Esophagus muscularis mucosa (tissue), 3 donors: ENCODE measurements around the gene ZC2HC1B.

Source experiments
- CTCF ChIP-seq, 3 experiments: fragments of 200-600 bp in 2 of 3; fragments of 450-650 bp in 1 of 3; sonication (generic) in 2 of 3; IDR thresholded peaks; one replicate each; pipeline ENCODE4 v1.5.1; 2017 to 2019; ENCODE audit warnings: antibody characterized with exemption in 3 of 3, mild to moderate bottlenecking in 2 of 3, moderate library complexity in 1 of 3
- POLR2AphosphoS5 ChIP-seq, 2 donors: sonication (generic); formaldehyde crosslinking; IDR thresholded peaks; one replicate each; pipeline ENCODE4 v1.6.1; 2017; ENCODE audit warnings: antibody characterized with exemption in 2 of 2

GRCh38 chr6:143963158-143963919 is 99.1 kb downstream of the ZC2HC1B start:
- TF ChIP-seq POLR2AphosphoS5 (IDR thresholded peaks at IDR 0.05) (no peak), CTCF (IDR thresholded peaks at IDR 0.05) (no peak)
